Fibroblast of the aortic adventitia (primary cell): ENCODE results near the gene VLDLR. TPM values are rescaled to one million over a fixed set of nuclear protein-coding genes. Genes with fewer than 3 reads are reported as not detected.

Experiments
- DNase-seq: peaks from one replicate; pipeline ENCODE4 v3.0.0-alpha.2; 2010; ENCODE audit warnings: low read depth
- H3K4me3 ChIP-seq: 2 replicates; pipeline ENCODE4 v1.5.1; 2011; ENCODE audit warnings: low read depth, mild to moderate bottlenecking, control low read depth, low read length, moderate library complexity
- total RNA-seq: library from RNA; depleted of rRNA; stranded (reverse); fragments of >200 nt; gene quantifications from 2 replicates; pipeline ENCODE4 v1.2.3, GENCODE V29; 2012; ENCODE audit warnings: low replicate concordance
- TF ChIP-seq, protein P1 (sequence below): IDR thresholded peaks from 2 replicates; pipeline ENCODE4 v1.5.1; 2011; ENCODE audit warnings: mild to moderate bottlenecking, low read length, control low read depth, inconsistent platforms; ENCODE audit not compliant: insufficient read depth

VLDLR gene
- total RNA-seq, 1 donor: 12.7 TPM

DNA sequence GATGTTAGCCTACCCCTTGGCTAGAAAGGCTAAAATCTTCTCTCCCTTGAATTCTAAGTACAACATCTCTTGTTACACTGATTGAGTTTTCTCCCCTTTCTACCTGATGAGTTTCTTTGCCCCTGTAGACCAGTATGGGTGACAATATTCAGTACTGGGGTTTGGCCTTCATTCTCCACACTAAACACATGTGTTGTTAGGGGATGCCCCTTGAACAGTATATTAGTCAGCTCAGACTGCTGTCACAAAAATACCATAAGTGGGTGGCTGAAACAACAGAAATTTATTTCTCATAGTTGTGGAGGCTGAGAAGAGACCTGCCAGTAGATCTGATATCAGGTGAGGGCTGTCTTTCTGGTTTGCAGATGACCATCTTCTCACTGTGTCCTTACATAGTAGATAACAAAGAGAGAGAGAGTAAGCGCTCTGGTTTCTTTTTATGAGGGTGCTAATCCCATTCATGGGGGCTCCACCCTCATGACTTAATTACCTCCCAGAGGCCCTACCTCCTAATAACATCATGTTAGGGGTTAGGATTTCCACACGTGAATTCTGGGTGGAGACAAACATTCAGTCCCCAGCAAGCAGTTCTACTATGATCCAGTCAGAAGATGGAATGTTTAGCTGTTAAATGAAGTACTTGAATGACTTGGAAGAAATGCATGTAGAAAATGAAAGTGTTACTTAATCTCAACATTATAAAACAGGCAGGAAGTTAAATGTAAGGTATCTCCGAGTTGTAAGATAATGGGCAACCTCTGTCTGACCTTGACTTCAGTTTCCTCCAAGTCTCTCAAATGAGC lies 17.5 kb downstream of the VLDLR start:
- no peak overlapping the region for H3K4me3 ChIP-seq
- TF ChIP-seq, protein P1, sequence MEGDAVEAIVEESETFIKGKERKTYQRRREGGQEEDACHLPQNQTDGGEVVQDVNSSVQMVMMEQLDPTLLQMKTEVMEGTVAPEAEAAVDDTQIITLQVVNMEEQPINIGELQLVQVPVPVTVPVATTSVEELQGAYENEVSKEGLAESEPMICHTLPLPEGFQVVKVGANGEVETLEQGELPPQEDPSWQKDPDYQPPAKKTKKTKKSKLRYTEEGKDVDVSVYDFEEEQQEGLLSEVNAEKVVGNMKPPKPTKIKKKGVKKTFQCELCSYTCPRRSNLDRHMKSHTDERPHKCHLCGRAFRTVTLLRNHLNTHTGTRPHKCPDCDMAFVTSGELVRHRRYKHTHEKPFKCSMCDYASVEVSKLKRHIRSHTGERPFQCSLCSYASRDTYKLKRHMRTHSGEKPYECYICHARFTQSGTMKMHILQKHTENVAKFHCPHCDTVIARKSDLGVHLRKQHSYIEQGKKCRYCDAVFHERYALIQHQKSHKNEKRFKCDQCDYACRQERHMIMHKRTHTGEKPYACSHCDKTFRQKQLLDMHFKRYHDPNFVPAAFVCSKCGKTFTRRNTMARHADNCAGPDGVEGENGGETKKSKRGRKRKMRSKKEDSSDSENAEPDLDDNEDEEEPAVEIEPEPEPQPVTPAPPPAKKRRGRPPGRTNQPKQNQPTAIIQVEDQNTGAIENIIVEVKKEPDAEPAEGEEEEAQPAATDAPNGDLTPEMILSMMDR: no peak
- DNase-seq: no peak

DNA sequence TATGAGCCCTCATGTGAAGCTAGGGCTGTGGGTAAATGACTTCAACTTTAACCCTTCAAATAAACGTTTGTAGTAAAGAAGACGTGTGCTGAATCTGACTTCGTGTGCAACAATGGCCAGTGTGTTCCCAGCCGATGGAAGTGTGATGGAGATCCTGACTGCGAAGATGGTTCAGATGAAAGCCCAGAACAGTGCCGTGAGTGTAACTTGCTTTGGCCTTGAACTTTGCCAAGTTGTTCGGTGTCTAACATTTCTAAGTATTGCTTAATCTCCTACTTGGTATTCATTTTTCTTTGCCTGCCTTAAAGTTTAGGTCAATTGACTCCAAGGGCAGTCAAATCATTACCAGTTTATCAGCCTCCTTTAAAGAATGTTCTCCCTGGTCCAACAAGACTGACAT lies 18.2 kb downstream of the VLDLR start:
- TF ChIP-seq, protein P1: no peak
- H3K4me3 ChIP-seq: no peak overlapping the region
- DNase-seq: peak; percentile 58

DNA sequence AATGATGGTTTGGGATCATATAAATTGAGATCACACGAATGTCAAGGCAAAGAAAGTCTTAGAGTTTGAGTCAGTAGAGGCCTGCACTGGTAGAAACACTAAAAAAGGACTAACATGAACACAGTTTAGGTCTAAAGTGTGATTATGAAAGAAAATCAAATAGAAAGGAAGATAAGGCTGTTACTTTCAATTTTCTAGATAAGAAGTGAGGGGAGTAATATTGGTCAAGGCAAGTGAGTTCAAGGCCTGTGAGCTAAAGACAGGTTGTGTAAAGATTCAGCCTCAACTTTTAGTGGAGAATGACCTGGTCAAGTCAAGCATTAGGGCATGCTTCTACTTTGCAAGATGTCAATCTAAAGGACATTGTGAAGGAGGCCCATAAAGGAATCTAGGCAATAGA lies 19.0 kb downstream of the VLDLR start:
- H3K4me3 ChIP-seq: no peak overlapping the region
- TF ChIP-seq, protein P1: no peak
- DNase-seq: no peak

DNA sequence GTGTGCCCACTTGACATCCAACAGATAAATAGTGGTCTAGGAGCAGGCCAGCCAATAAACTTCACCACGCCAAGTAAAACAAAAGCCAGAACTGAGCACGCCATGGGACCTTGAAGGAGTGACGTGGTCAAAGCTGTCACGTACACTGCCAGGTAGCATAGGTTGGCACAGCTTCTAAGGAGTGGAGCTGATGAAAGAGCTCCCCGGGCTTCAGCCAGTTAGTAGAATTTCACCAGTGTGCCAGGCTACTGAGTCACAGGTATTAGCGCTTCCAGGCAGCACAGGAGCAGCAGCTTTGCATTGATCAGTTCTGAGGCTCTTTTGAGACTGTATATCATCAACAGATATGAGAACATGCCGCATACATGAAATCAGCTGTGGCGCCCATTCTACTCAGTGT lies 19.4 kb downstream of the VLDLR start:
- DNase-seq: no peak
- TF ChIP-seq, protein P1: no peak
- H3K4me3 ChIP-seq: no peak overlapping the region

DNA sequence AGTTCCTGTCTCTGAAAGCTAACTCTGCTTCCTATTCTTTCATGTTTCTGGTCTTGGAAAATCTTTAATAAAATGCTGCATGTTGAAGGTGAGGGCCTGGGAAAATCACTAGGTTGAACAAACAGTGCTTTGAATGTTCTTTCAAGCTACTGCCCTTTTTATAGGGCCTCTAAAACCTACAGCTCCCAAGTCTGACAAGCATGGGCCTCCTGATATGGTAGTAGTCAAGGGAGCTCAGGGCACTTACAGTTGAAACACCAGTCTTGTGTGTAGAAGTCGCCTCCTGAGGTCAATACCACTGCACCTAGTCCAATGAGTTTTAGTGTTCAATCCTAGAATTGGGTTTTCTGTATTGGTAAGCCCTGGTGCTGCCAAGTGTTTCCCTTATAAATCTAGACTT lies 20.5 kb downstream of the VLDLR start:
- DNase-seq: no peak
- TF ChIP-seq, protein P1: no peak
- H3K4me3 ChIP-seq: no peak overlapping the region

DNA sequence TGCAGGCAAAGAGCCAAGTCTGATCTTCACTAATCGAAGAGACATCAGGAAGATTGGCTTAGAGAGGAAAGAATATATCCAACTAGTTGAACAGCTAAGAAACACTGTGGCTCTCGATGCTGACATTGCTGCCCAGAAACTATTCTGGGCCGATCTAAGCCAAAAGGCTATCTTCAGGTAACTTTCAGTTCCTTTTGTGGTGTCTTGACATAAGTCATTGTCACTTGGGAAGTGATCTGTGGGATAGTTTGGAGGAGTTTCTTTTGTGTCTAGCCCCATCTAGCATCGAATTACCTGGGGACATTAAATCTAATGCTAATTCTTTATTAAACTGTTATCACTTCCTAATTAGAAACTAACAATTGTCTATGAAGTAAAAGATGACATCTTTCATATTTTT lies 24.0 kb downstream of the VLDLR start:
- H3K4me3 ChIP-seq: no peak overlapping the region
- TF ChIP-seq, protein P1: no peak
- DNase-seq: no peak
